Ovary (tissue), 3 donors: ENCODE results near the gene GOLGA8K.
"Not testable (repeated sequence)": the region's sequence is repeated elsewhere in the genome, so short reads cannot be mapped to it uniquely, and the experiment has no call there.

Source experiments
- CTCF ChIP-seq, 3 donors: fragments of 450-650 bp in 2 of 3; fragments of 200-600 bp in 1 of 3; IDR thresholded peaks; one replicate each; pipeline versions ENCODE4 v1.5.1 to v1.8.0; 2016 to 2022; ENCODE audit warnings: antibody characterized with exemption in 3 of 3, mild to moderate bottlenecking in 1 of 3
- EP300 ChIP-seq: sonication (generic); formaldehyde crosslinking; IDR thresholded peaks from one replicate; pipeline ENCODE4 v1.6.1; 2017; ENCODE audit warnings: antibody characterized with exemption
- POLR2A ChIP-seq: fragments of 450-650 bp; IDR thresholded peaks from one replicate; pipeline ENCODE4 v1.6.1; 2017; ENCODE audit warnings: antibody characterized with exemption, mild to moderate bottlenecking, moderate library complexity
- donor health status: DM: no; HTN: no; CAD: no.

GRCh38 chr15:32361662-32362061, 41.4 kb downstream of the GOLGA8K start:
- TF ChIP-seq EP300; CTCF (IDR thresholded peaks at IDR 0.05); POLR2A: not testable (repeated sequence)
